K562 (cell line): ENCODE results near the gene EFEMP2. TPM values are rescaled to one million over a fixed set of nuclear protein-coding genes. Genes with fewer than 3 reads are reported as not detected.
A peak's percentile ranks its signal among the peaks of the same experiment; 100 is the strongest.

ENCODE experiments used
- ETV5 ChIP-seq: sonication (generic); formaldehyde crosslinking; IDR thresholded peaks from 2 replicates; pipeline ENCODE4 v1.4.0; 2020; ENCODE audit warnings: low read depth, mild to moderate bottlenecking, missing genetic modification reagents
- KLF6 ChIP-seq: fragments of 250-450 bp; sonication (Bioruptor Pico); IDR thresholded peaks from 2 replicates; pipeline ENCODE4 v1.4.0; 2020; ENCODE audit warnings: mild to moderate bottlenecking, moderate library complexity, borderline replicate concordance
- SIX5 ChIP-seq, 2 experiments: IDR thresholded peaks; 2 replicates each; pipeline ENCODE4 v1.6.1; 2011; ENCODE audit warnings: low read length in 2 of 2, borderline replicate concordance in 1 of 2, low read depth in 1 of 2, mild to moderate bottlenecking in 1 of 2, moderate library complexity in 1 of 2; ENCODE audit not compliant: insufficient read depth in 1 of 2
- SPI1 ChIP-seq: IDR thresholded peaks from 2 replicates; pipeline ENCODE4 v1.6.1; 2011; ENCODE audit warnings: low read depth, low read length, control low read depth, borderline replicate concordance
- TCF7L2 ChIP-seq: fragments of 150-350 bp; IDR thresholded peaks from 2 replicates; pipeline ENCODE4 v1.6.1; 2016; ENCODE audit warnings: low read depth, mild to moderate bottlenecking, low read length, moderate library complexity
- ZNF165 ChIP-seq: fragments of 250-450 bp; sonication (Bioruptor Pico); IDR thresholded peaks from 2 replicates; pipeline ENCODE4 v1.4.0; 2020; ENCODE audit warnings: borderline replicate concordance
- polyA plus RNA-seq, 8 experiments: library from polyadenylated mRNA; depleted of rRNA in 4 of 8; stranded (reverse) in 5 of 8; unstranded in 3 of 8; fragments of >200 nt; fragmentation: Nextera tagmentation in 2 of 8; fragmentation: Illumina TruSeq in 1 of 8; extraction: Ambion mirVana in 2 of 8; extraction: Trizol in 1 of 8; gene quantifications; 2 replicates each; pipeline versions ENCODE4 v1.2.1 to v1.2.3, GENCODE V29; 2011 to 2014; ENCODE audit warnings: inconsistent platforms in 1 of 8, missing spikeins in 1 of 8
- total RNA-seq, 7 experiments: library from RNA; depleted of rRNA in 6 of 7; stranded (reverse); fragments of >200 nt in 6 of 7; fragmentation: Illumina TruSeq in 2 of 7; extraction: Trizol in 2 of 7; gene quantifications; 2 replicates each; pipeline versions ENCODE4 v1.2.1 to v1.2.3, GENCODE V29; 2011 to 2021; ENCODE audit warnings: low replicate concordance in 1 of 7
- TF ChIP-seq, protein P1 (sequence below): fragments of 450-650 bp; IDR thresholded peaks from 2 replicates; pipeline ENCODE4 v1.6.1; 2016; ENCODE audit warnings: low read depth
- TF ChIP-seq, protein P2 (sequence below): sonication (generic); formaldehyde crosslinking; IDR thresholded peaks from 2 replicates; pipeline ENCODE4 v1.8.1; 2023; ENCODE audit warnings: mild to moderate bottlenecking, missing genetic modification reagents
- TF ChIP-seq, protein P3 (sequence below): fragments of 250-450 bp; sonication (Bioruptor Pico); IDR thresholded peaks from 2 replicates; pipeline ENCODE4 v1.9.0; 2021; ENCODE audit warnings: mild to moderate bottlenecking, inconsistent platforms

The EFEMP2 gene
- total and polyA plus RNA-seq, 9 of the 15 experiments (the other 6 are each of a cell fraction or from before 2014, with no cell fraction given): 0.07 to 2.9 (median 0.69) TPM; not detected in 1

DNA sequence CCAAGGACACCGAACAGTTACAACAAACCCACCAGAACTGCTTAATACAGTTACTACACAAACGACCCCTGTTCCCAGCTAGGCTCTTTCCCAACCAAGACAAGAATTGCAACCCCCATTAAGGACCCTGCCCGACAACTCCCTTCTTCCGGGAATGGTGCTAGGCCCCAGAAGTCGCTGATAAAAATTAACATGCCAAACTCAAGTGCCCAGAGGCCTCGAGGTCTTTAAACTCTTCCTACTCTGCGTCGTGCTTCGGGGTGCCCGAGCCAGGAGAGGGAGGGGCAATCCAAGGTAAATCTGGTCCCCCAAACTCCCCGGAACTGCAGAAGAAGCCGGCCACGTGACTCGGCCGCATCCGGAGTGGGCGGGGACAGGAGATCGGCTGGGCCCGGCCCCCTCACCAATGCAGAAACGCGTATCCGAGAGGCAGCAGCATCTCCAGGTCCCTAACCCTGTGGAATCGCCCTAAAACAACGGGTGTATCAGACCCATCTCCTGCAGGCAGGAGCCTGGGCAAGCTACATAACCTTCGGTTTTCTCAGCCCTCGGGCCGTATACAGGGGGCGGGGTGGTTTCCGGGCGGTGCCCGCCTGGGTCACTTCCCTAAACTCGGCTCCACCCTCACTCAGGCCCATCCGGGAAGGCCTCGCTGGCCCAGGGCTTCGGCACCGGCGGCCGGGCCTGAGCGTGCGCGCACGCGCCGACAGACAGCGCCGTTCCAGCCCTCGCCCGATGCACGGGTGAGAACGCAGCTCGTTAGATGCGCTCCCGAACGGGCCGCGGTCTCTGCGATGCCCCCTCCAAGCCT, 15.7 kb downstream of the EFEMP2 start (continued):
- TF ChIP-seq SIX5 (IDR thresholded peaks at IDR 0.05; ENCODE audit: borderline replicate concordance in 1 of 2, insufficient read depth in 1 of 2, low read depth in 1 of 2, low read length in 2 of 2) (no peak), TCF7L2 (no peak), SPI1 (peak; percentile 95), ZNF165 (CRISPR knock-in tag) (0 out of 2 replicates have a peak, but pooled peaks have one; percentile 36), KLF6 (CRISPR knock-in tag) (peak; percentile 74; the same call in 1 of the 2 replicates), ETV5 (peak; percentile 86)
- TF ChIP-seq, protein P1, sequence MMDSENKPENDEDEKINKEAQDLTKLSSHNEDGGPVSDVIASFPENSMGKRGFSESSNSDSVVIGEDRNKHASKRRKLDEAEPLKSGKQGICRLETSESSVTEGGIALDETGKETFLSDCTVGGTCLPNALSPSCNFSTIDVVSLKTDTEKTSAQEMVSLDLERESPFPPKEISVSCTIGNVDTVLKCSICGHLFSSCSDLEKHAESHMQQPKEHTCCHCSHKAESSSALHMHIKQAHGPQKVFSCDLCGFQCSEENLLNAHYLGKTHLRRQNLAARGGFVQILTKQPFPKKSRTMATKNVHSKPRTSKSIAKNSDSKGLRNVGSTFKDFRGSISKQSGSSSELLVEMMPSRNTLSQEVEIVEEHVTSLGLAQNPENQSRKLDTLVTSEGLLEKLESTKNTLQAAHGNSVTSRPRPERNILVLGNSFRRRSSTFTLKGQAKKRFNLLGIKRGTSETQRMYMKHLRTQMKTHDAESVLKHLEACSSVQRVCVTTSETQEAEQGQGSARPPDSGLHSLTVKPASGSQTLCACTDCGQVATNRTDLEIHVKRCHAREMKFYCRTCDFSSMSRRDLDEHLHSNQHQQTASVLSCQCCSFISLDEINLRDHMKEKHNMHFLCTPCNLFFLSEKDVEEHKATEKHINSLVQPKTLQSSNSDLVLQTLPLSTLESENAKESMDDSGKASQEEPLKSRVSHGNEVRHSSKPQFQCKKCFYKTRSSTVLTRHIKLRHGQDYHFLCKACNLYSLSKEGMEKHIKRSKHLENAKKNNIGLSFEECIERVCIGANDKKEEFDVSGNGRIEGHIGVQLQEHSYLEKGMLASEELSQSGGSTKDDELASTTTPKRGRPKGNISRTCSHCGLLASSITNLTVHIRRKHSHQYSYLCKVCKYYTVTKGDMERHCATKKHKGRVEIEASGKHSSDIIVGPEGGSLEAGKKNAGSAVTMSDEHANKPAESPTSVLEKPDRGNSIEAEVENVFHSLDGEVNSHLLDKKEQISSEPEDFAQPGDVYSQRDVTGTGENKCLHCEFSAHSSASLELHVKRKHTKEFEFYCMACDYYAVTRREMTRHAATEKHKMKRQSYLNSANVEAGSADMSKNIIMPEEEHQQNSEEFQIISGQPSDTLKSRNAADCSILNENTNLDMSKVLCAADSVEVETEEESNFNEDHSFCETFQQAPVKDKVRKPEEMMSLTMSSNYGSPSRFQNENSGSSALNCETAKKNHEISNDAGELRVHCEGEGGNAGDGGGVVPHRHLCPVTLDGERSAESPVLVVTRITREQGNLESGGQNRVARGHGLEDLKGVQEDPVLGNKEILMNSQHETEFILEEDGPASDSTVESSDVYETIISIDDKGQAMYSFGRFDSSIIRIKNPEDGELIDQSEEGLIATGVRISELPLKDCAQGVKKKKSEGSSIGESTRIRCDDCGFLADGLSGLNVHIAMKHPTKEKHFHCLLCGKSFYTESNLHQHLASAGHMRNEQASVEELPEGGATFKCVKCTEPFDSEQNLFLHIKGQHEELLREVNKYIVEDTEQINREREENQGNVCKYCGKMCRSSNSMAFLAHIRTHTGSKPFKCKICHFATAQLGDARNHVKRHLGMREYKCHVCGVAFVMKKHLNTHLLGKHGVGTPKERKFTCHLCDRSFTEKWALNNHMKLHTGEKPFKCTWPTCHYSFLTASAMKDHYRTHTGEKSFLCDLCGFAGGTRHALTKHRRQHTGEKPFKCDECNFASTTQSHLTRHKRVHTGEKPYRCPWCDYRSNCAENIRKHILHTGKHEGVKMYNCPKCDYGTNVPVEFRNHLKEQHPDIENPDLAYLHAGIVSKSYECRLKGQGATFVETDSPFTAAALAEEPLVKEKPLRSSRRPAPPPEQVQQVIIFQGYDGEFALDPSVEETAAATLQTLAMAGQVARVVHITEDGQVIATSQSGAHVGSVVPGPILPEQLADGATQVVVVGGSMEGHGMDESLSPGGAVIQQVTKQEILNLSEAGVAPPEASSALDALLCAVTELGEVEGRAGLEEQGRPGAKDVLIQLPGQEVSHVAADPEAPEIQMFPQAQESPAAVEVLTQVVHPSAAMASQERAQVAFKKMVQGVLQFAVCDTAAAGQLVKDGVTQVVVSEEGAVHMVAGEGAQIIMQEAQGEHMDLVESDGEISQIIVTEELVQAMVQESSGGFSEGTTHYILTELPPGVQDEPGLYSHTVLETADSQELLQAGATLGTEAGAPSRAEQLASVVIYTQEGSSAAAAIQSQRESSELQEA: no peak
- TF ChIP-seq, protein P2, sequence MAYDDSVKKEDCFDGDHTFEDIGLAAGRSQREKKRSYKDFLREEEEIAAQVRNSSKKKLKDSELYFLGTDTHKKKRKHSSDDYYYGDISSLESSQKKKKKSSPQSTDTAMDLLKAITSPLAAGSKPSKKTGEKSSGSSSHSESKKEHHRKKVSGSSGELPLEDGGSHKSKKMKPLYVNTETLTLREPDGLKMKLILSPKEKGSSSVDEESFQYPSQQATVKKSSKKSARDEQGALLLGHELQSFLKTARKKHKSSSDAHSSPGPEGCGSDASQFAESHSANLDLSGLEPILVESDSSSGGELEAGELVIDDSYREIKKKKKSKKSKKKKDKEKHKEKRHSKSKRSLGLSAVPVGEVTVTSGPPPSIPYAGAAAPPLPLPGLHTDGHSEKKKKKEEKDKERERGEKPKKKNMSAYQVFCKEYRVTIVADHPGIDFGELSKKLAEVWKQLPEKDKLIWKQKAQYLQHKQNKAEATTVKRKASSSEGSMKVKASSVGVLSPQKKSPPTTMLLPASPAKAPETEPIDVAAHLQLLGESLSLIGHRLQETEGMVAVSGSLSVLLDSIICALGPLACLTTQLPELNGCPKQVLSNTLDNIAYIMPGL (CRISPR knock-in tag): peak; percentile 4
- TF ChIP-seq, protein P3, sequence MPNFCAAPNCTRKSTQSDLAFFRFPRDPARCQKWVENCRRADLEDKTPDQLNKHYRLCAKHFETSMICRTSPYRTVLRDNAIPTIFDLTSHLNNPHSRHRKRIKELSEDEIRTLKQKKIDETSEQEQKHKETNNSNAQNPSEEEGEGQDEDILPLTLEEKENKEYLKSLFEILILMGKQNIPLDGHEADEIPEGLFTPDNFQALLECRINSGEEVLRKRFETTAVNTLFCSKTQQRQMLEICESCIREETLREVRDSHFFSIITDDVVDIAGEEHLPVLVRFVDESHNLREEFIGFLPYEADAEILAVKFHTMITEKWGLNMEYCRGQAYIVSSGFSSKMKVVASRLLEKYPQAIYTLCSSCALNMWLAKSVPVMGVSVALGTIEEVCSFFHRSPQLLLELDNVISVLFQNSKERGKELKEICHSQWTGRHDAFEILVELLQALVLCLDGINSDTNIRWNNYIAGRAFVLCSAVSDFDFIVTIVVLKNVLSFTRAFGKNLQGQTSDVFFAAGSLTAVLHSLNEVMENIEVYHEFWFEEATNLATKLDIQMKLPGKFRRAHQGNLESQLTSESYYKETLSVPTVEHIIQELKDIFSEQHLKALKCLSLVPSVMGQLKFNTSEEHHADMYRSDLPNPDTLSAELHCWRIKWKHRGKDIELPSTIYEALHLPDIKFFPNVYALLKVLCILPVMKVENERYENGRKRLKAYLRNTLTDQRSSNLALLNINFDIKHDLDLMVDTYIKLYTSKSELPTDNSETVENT (CRISPR knock-in tag): peak; percentile 69; the same call in 1 of the 2 replicates
